IMR-90 (cell line): ENCODE data around the gene SFTA2. TPM values are rescaled to one million over a fixed set of nuclear protein-coding genes. Genes with fewer than 3 reads are reported as not detected.

Experiments
- ATAC-seq: fragments of 200-7000 bp; cut with Tn5 transposase; 2 replicates; pipeline ENCODE4 v1.9.1; 2020; ENCODE audit warnings: low read depth, mild to moderate bottlenecking, moderate library complexity
- BruUV-seq: library from RNA; stranded (reverse); fragments of 400-500 nt; replicated peaks from 2 replicates; lab custom pipeline; 2021; lab: Mats Ljungman, UMichigan
- CTCF ChIA-PET: fragments of 300-600 bp; formaldehyde crosslinking; extraction: SDS; loops from one replicate; lab custom pipeline; 2021; ENCODE audit warnings: antibody characterized with exemption; lab: Yijun Ruan, JAX
- POLR2A ChIA-PET: fragments of 300-600 bp; sonication (Branson Sonifier 250); formaldehyde crosslinking; loops from one replicate; lab custom pipeline; 2022; ENCODE audit warnings: antibody characterized with exemption; ENCODE audit not compliant: unreplicated experiment; lab: Charles Lee
- DNase-seq: peaks from one replicate; pipeline ENCODE4 v3.0.0; 2013
- H2AFZ ChIP-seq: replicated peaks from 2 replicates; pipeline ENCODE3; 2013; ENCODE audit warnings: low read length, mild to moderate bottlenecking; ENCODE audit not compliant: poor library complexity
- H2AK5ac ChIP-seq: 2 replicates; pipeline ENCODE4 v1.6.1; 2013; ENCODE audit warnings: low read depth, low read length, inconsistent platforms
- H2AK9ac ChIP-seq: replicated peaks from 2 replicates; pipeline ENCODE3; 2013; ENCODE audit warnings: mild to moderate bottlenecking, low read depth, low read length, moderate library complexity; ENCODE audit not compliant: poor library complexity
- H2BK120ac ChIP-seq: 2 replicates; pipeline ENCODE4 v1.6.1; 2013; ENCODE audit warnings: low read depth, low read length, inconsistent platforms
- H2BK15ac ChIP-seq: 3 replicates; pipeline ENCODE4 v1.6.1; 2013; ENCODE audit warnings: low read depth, low read length, inconsistent platforms
- H2BK20ac ChIP-seq: 2 replicates; pipeline ENCODE4 v1.6.1; 2013; ENCODE audit warnings: low read depth, mild to moderate bottlenecking, inconsistent platforms, low read length, moderate library complexity
- H2BK5ac ChIP-seq: 2 replicates; pipeline ENCODE4 v1.6.1; 2013; ENCODE audit warnings: mild to moderate bottlenecking, low read depth, low read length, inconsistent platforms; ENCODE audit not compliant: poor library complexity, severe bottlenecking
- H3K14ac ChIP-seq: replicated peaks from 2 replicates; pipeline ENCODE4 v1.6.1; 2013; ENCODE audit warnings: low read depth, low read length, inconsistent platforms
- H3K18ac ChIP-seq: 2 replicates; pipeline ENCODE4 v1.6.1; 2013; ENCODE audit warnings: low read depth, low read length, control low read depth
- H3K23ac ChIP-seq: 2 replicates; pipeline ENCODE4 v1.6.1; 2013; ENCODE audit warnings: low read depth, low read length, inconsistent platforms
- H3K27ac ChIP-seq: 2 replicates; pipeline ENCODE4 v1.5.1; 2013; ENCODE audit warnings: mild to moderate bottlenecking, control low read depth, low read length; ENCODE audit not compliant: insufficient read depth
- H3K27me3 ChIP-seq: 2 replicates; pipeline ENCODE4 v1.6.1; 2013; ENCODE audit warnings: low read length; ENCODE audit not compliant: control insufficient read depth, insufficient read depth
- H3K36me3 ChIP-seq: 2 replicates; pipeline ENCODE4 v1.6.1; 2013; ENCODE audit warnings: low read length, mixed read lengths; ENCODE audit not compliant: control insufficient read depth, insufficient read depth
- H3K4ac ChIP-seq: 2 replicates; pipeline ENCODE4 v1.6.1; 2013; ENCODE audit warnings: low read depth, low read length, inconsistent platforms
- H3K4me1 ChIP-seq: 2 replicates; pipeline ENCODE4 v1.6.1; 2013; ENCODE audit warnings: low read length, mixed read lengths; ENCODE audit not compliant: control insufficient read depth, insufficient read depth
- H3K4me2 ChIP-seq: 2 replicates; pipeline ENCODE4 v1.6.1; 2013; ENCODE audit warnings: low read depth, mild to moderate bottlenecking, control low read depth, low read length, moderate library complexity
- H3K4me3 ChIP-seq: 2 replicates; pipeline ENCODE4 v1.5.1; 2013; ENCODE audit warnings: low read depth, mild to moderate bottlenecking, control low read depth, low read length, moderate library complexity; ENCODE audit not compliant: insufficient read depth
- H3K56ac ChIP-seq: 2 replicates; pipeline ENCODE4 v1.6.1; 2013; ENCODE audit warnings: low read length, inconsistent platforms; ENCODE audit not compliant: insufficient read depth; ENCODE audit errors: extremely low read depth
- H3K79me1 ChIP-seq, 2 experiments: 2 replicates each; pipeline ENCODE4 v1.6.1; 2013; ENCODE audit warnings: low read length in 2 of 2, inconsistent platforms in 1 of 2, low read depth in 1 of 2
- H3K9ac ChIP-seq: 2 replicates; pipeline ENCODE4 v1.6.1; 2013; ENCODE audit warnings: low read depth, low read length, control low read depth
- H3K9me1 ChIP-seq: 2 replicates; pipeline ENCODE4 v1.6.1; 2013; ENCODE audit warnings: low read length, inconsistent platforms; ENCODE audit not compliant: insufficient read depth
- H3K9me3 ChIP-seq: 2 replicates; pipeline ENCODE4 v1.6.1; 2013; ENCODE audit warnings: low read length; ENCODE audit not compliant: control insufficient read depth, insufficient read depth
- H4K20me1 ChIP-seq: 2 replicates; pipeline ENCODE4 v1.6.1; 2013; ENCODE audit warnings: low read length, inconsistent platforms; ENCODE audit not compliant: insufficient read depth
- H4K5ac ChIP-seq: 2 replicates; pipeline ENCODE4 v1.6.1; 2013; ENCODE audit warnings: mild to moderate bottlenecking, low read depth, low read length, control low read depth
- H4K8ac ChIP-seq, 2 experiments: 2 replicates each; pipeline ENCODE4 v1.6.1; 2013; ENCODE audit warnings: low read depth in 2 of 2, low read length in 2 of 2, control low read depth in 1 of 2, inconsistent platforms in 1 of 2
- H4K91ac ChIP-seq: 2 replicates; pipeline ENCODE4 v1.6.1; 2013; ENCODE audit warnings: low read depth, low read length, inconsistent platforms; ENCODE audit not compliant: insufficient read depth
- BHLHE40 ChIP-seq: fragments of 150-350 bp; IDR thresholded peaks from 2 replicates; pipeline ENCODE4 v1.6.1; 2016; ENCODE audit warnings: mild to moderate bottlenecking, low read depth, low read length
- CEBPB ChIP-seq: IDR thresholded peaks from 2 replicates; pipeline ENCODE4 v1.6.1; 2012; ENCODE audit warnings: low read depth, low read length, improper control_type of control experiment
- CHD1 ChIP-seq: IDR thresholded peaks from 2 replicates; pipeline ENCODE4 v1.6.1; 2012; ENCODE audit warnings: low read depth, low read length, improper control_type of control experiment
- ELK1 ChIP-seq: fragments of 150-350 bp; IDR thresholded peaks from 2 replicates; pipeline ENCODE4 v1.6.1; 2016; ENCODE audit warnings: low read depth, mild to moderate bottlenecking, low read length, moderate library complexity, borderline replicate concordance
- MAFK ChIP-seq: IDR thresholded peaks from 2 replicates; pipeline ENCODE4 v1.6.1; 2012; ENCODE audit warnings: low read depth, low read length, improper control_type of control experiment
- NFE2L2 ChIP-seq: fragments of 150-350 bp; IDR thresholded peaks from 2 replicates; pipeline ENCODE4 v1.6.1; 2016; ENCODE audit warnings: low read depth, mild to moderate bottlenecking, low read length
- POLR2A ChIP-seq: IDR thresholded peaks from 2 replicates; pipeline ENCODE4 v1.6.1; 2012; ENCODE audit warnings: mild to moderate bottlenecking, low read depth, low read length
- SMC3 ChIP-seq: fragments of 150-350 bp; IDR thresholded peaks from 2 replicates; pipeline ENCODE4 v1.6.1; 2016; ENCODE audit warnings: low read depth, mild to moderate bottlenecking, antibody characterized with exemption, low read length, moderate library complexity
- WGBS, 2 experiments: methylation state at CpG; one replicate each; pipeline versions ENCODE4 v1.1.5 to v1.1.7; 2013; ENCODE audit warnings: missing lambda C conversion rate in 2 of 2; ENCODE audit not compliant: insufficient read length in 1 of 2; ENCODE audit errors: extremely low coverage in 2 of 2; 5-methylcytosine and 5-hydroxymethylcytosine counted together
- dilution Hi-C: fragments of 300-500 bp; cut with HindIII; formaldehyde crosslinking; loops from one replicate; pipeline ENCODE4 v1.14.3; 2018; ENCODE audit warnings: low sequenced_read_pairs; ENCODE audit not compliant: unreplicated experiment
- in situ Hi-C: fragments of 300-500 bp; cut with MboI; formaldehyde crosslinking; loops from 3 replicates; pipeline ENCODE4 v1.14.3; 2019; ENCODE audit warnings: low sequenced_read_pairs, inconsistent platforms, mixed read lengths
- intact Hi-C: fragments of 100-400 bp; cut with micrococcal nuclease; formaldehyde crosslinking; loops from 2 replicates; pipeline ENCODE4 v1.10.0; 2022
- polyA plus RNA-seq, 3 experiments: library from polyadenylated mRNA; depleted of rRNA; stranded (reverse); fragments of >200 nt; gene quantifications; 2 replicates each; pipeline ENCODE4 v1.2.3, GENCODE V29; 2012; ENCODE audit warnings: low replicate concordance in 1 of 3
- total RNA-seq: library from RNA; depleted of rRNA; stranded (reverse); fragments of >200 nt; gene quantifications from 2 replicates; pipeline ENCODE4 v1.2.3, GENCODE V29; 2012
- TF ChIP-seq, protein P1 (sequence below): fragments of 150-350 bp; IDR thresholded peaks from 2 replicates; pipeline ENCODE4 v1.6.1; 2017; ENCODE audit warnings: mild to moderate bottlenecking, antibody characterized with exemption, low read length, low read depth

SFTA2 gene
- total and polyA plus RNA-seq, 2 of the 4 experiments (the other 2 are of a cell fraction), result not detected

- TF ChIP-seq ELK1 (no peak), POLR2A (no peak), CHD1 (no peak), NFE2L2 (no peak), CEBPB (no peak), MAFK (no peak), SMC3 (no peak), BHLHE40 (no peak)
- TF ChIP-seq, protein P1, sequence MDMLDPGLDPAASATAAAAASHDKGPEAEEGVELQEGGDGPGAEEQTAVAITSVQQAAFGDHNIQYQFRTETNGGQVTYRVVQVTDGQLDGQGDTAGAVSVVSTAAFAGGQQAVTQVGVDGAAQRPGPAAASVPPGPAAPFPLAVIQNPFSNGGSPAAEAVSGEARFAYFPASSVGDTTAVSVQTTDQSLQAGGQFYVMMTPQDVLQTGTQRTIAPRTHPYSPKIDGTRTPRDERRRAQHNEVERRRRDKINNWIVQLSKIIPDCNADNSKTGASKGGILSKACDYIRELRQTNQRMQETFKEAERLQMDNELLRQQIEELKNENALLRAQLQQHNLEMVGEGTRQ, result no peak
- ATAC-seq (no peak), DNase-seq (no peak)
- POLR2A ChIA-PET, result no interaction called here
- intact Hi-C loops, result no loop called here
- H2AK5ac ChIP-seq, result no peak overlapping the region
- no peak overlapping the region for H2BK120ac ChIP-seq
- dilution Hi-C loops, result no loop called here
- H3K23ac ChIP-seq, result no peak overlapping the region
- BruUV-seq, result no TSS peak
- H3K4ac ChIP-seq, result no peak overlapping the region
- peaks cover 2% of the 10 kb centered on the region; the same call in 1 of the 2 replicates for H3K36me3 ChIP-seq
- no peaks in the 10 kb centered on the region for H3K9me1 ChIP-seq
- H2BK15ac ChIP-seq, result no peak overlapping the region
- no peak overlapping the region for H3K4me2 ChIP-seq
- no peaks in the 10 kb centered on the region for H3K4me1 ChIP-seq
- H3K9ac ChIP-seq, result no peak overlapping the region
- H4K20me1 ChIP-seq, result no peaks in the 10 kb centered on the region
- no peak overlapping the region for H4K91ac ChIP-seq
- no peak overlapping the region for H2BK5ac ChIP-seq
- no peak overlapping the region for H4K8ac ChIP-seq
- H3K14ac ChIP-seq, result no peak overlapping the region
- no peak overlapping the region for H3K18ac ChIP-seq
- no peak overlapping the region for H2AFZ ChIP-seq
- H3K9me3 ChIP-seq, result peaks cover 4% of the 10 kb centered on the region
- no peak overlapping the region for H3K4me3 ChIP-seq
- H4K5ac ChIP-seq, result no peak overlapping the region
- H2AK9ac ChIP-seq, result no peak overlapping the region
- CTCF ChIA-PET, result interaction anchor here (0.9 kb wide), 2 partner anchors 15 to 140 kb away, joined by 3 read pairs; no protein-coding TSS in a partner anchor
- H3K27ac ChIP-seq, result no peak overlapping the region
- no peak overlapping the region for H3K56ac ChIP-seq
- H3K79me1 ChIP-seq, result no peaks in the 10 kb centered on the region
- in situ Hi-C loops, result no loop called here
- peaks cover 27% of the 10 kb centered on the region for H3K27me3 ChIP-seq
- WGBS, 2 experiments, result 88% methylated on average over 3 of the region's 8 CpGs; no CpG with 5 or more reads in 1 of the 2 experiments
- H2BK20ac ChIP-seq, result no peak overlapping the region
Measured at GRCh38 chr6:30931272-30931671, 698 bp downstream of the SFTA2 start.
